Daoy (cell line): ENCODE data around the gene PARP2. TPM values are rescaled to one million over a fixed set of nuclear protein-coding genes. Genes with fewer than 3 reads are reported as not detected.
"Not testable (repeated sequence)": the region's sequence is repeated elsewhere in the genome, so short reads cannot be mapped to it uniquely, and the experiment has no call there.

Experiments used
- DNase-seq: peaks from one replicate; pipeline ENCODE4 v3.0.0-alpha.2; 2015; ENCODE audit warnings: low read depth
- total RNA-seq: library from RNA; depleted of rRNA; stranded (reverse); fragments of >200 nt; shearing (Covaris generic); gene quantifications from 2 replicates; pipeline ENCODE4 v1.2.3, GENCODE V29; 2014

The PARP2 gene
- total RNA-seq, 1 experiment from 2014 or later = 71.1 TPM

DNA sequence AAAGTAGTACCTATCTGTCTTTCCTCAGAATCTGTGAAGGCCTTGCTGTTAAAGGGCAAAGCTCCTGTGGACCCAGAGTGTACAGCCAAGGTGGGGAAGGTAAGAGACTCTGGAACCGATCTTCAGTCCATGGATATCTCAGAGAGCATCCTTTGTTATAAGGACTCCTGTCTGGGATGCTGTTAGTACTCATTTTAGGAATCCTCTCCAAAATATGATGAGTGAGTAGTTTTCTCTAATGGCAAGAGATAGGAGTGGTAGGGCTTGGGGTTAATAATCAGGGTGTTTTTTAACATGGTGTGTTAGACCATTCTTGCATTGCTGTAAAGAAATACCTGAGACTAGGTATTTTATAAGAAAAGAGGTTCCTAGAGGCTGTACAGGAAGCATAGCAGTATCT is 1.9 kb downstream of the PARP2 start:
- DNase-seq = no peak

- DNase-seq = no peak
Measured at GRCh38 chr14:20346713-20347112, 3.3 kb downstream of the PARP2 start.

GRCh38 chr14:20347747-20348146 is 4.3 kb downstream of the PARP2 start:
- no peak for DNase-seq

DNA sequence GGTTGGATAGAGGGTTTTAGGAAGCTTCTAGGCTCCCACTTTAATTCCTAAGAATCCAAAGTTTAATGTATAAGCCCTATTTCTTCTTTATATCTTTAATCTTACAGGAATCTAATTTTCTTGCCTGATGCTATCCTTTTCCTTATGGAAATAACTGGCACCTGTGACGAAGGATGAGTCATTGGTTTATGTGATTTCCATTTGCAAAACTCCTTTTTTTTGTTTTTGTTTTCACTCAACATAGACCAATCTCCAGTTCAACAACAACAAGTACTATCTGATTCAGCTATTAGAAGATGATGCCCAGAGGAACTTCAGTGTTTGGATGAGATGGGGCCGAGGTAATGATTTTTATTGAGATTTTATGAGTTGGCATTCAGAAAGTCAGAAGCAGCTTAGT is 6.8 kb downstream of the PARP2 start:
- DNase-seq = no peak

DNA sequence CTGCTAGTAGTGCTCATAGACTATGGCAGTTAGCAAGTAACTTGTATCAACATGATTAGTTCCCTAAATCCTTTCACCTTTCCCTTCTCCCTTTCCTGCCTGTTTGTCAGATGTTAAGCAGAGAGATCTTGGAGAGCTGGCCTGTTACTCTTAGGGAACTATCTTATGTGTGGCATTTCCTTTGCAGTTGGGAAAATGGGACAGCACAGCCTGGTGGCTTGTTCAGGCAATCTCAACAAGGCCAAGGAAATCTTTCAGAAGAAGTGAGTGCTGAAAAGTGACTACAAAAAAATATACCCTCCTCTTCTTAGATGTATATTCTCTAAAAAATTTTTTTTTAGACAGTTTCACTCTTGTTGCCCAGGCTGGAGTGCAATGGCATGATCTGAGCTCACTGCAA is 7.4 kb downstream of the PARP2 start:
- DNase-seq = no peak

DNA sequence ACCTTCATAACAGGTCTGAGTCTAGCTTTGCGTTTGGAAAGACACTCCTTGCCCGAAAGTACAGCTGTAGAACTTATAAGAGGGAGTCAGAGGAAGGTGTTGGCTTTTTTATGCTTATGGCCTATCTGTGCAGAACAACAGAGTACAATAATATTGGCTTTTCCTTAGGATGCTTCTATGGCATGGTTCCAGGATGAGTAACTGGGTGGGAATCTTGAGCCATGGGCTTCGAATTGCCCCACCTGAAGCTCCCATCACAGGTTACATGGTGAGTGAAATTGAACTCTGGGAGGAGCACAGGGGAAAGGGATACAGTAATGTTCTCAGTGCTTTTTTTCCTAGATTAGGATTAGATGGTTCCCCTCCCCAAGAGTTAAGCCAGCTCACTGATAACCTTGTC is 13.0 kb downstream of the PARP2 start:
- DNase-seq = no peak

DNA sequence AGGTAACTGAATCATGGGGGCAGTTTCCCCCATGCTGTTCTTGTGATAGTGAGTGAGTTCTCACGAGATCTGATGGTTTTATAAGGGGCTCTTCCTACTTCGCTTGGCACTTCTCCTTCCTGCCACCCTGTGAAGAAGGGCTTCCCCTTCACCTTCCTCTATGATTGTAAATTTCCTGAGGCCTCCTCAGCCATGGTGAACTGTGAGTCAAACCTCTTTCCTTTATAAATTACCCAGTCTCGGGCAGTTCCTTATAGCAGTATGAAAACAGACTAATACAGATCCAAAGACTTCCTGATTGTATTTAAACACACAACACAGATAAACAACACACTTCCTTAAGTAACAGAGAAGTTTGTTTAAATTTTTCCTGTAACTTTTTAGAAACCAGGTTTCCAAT is 15.0 kb downstream of the PARP2 start:
- not testable (repeated sequence) for DNase-seq

- no peak for DNase-seq
Measured at GRCh38 chr14:20365928-20366327, 22.5 kb downstream of the PARP2 start.

DNA sequence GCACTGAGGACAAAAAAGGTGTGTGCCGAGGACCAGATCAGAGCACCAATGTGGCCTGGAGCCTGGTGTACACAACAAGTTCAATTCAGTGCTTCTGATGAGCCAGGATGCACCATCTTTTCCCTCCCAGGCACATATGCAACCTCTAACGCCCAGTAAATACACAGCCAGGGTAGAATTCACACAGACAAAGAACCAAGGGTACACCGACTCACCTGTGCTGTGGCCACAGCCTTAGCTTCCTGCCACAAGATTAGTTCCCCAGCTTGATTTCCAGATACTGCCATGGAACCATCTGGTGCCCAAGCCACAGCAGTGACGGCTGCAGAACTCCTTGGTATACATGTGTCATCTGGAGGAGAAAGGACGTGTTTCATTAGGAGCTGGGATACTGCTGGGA is 29.4 kb downstream of the PARP2 start:
- DNase-seq = no peak

DNA sequence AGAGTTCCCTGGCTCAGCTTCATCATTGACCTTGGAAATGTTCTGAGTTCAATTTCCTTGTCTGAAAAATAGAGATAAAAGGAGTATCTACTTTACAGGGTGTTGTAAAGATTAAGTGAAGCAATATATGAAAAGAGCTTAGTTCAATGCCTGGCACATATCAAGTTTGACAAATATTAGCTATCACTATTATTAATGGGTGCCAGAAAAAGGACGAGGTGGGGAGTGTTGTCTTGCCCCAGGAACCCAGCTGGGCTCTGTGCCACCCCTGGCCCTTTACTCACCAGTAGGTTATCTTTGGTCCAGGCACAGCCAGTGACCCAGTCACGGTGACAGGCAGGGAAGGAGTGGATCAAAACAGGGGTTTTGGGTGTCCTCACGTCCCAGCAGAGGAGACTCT is 32.0 kb downstream of the PARP2 start:
- no peak for DNase-seq

DNA sequence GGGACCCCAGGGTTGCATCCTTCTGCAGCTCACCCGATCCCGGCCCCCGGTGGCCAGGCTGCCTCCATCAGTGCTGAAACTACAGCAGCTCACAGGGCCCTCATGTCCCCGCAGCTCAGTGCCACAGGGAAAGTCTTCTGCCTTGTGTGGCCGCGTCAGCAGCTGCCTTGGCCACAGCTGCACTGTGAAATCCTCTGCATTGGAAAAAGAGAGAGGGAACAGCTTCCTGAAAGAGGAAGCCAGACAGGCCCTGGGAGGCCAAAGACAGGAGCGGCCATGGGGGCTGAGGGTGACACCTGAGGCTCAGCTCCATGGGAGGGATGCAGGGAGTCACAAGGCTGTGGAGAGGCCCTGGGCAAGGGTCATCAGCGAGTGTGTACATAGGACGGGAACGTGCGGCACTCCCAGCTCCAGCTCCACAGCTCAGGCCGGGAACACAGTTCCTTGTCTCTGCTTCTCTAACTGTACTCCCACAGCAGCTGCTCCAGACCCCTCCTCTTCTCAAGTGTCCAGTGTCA is 32.7 kb downstream of the PARP2 start:
- no peak for DNase-seq

DNA sequence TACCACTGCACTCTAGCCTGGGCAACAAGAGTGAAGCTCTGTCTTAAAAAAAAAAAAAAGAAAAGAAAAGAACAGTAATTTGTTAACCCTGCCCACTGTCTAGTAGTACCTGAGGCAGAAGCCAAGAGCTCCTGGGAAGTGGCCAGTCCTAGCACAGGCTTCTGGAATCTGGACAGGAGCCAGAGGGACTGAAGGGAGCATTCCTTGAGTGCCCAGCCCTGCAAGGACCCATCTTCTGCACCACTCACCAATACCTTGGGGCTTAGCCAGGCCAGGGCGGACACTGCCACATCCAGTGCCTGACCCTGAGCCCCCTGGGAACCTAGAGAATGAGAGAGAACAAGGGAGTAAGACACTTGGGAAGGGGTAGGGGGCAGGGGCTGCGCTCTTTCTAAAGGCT is 33.7 kb downstream of the PARP2 start:
- no peak for DNase-seq

DNA sequence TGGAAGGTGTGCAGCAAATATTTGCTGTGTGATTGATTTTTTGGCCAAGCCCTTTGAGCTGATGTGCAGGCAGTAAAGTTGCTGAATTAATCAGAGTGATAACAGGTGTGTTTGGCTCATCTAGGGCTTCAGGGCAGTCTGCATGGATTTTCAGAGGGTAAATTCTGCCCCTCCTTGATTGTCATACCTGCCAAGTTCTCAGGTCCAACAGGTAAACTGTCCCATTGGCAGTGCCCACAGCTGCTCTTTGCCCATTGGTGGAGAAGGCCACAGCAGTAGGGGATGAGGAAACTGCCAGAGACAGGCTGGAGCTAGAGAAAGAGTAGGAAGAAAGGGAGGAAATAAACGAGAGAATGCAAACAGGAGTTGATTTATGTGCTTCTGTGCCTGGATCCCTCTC is 36.3 kb downstream of the PARP2 start:
- no peak for DNase-seq

DNA sequence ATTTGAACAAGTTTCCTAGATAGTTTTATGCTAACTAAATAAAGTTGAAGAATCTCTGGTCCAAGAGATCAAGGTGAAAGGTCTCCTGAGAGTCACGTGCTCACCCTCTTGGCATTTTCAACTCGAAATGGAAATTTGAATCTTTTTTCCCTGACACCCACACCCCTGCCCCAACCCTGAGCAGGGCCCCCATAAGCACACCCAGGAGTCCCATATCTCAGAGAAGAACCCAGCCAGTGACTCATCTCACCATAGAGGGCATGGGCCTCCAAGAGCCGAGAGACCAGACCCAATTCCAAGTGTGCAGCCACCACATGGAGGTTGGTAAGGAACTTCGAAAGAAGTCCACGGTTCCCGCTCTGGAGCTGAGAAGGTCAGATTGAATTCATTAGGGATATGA is 37.2 kb downstream of the PARP2 start:
- DNase-seq = no peak

DNA sequence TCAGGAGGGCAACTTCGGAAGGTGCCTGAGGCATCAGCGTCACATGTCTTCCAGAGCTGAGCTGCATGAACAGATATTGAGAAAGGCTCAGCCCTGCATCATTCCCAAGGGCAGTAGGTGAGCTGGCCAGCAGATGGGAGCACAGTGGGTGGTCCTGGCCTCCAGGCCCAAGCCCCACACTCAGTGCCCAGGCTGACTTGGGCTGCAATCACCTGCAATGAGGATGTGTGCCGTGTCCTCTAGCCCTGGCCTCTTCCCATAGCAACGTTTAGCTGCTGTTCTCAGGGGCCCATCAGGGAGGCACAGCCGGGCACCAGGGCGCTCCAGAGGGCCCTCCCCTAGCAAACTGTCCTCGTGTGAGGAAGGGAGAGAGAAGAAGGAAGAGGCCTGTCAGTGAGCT is 37.9 kb downstream of the PARP2 start:
- DNase-seq = no peak

DNA sequence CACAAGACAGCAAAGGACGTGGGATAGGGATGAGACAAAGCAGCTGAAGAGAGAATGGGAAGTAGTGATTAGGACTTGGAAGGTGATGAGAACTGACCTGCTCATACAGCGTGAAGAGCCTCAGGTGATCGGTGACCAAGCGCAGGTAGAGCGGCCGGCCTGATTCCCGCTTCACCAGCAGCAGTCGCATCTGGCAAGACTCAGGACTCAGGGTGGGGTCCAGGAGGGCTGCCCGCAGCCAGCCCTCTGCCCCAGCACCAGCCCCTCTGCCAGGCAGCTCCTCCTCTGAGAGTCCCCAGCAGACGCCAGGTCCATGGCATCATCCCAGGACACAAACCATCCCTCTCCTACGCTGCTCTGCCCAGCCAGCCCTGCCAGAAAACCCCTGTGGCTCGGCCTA is 39.1 kb downstream of the PARP2 start:
- no peak for DNase-seq

- no peak for DNase-seq
Measured at GRCh38 chr14:20383032-20383431, 39.6 kb downstream of the PARP2 start.

DNA sequence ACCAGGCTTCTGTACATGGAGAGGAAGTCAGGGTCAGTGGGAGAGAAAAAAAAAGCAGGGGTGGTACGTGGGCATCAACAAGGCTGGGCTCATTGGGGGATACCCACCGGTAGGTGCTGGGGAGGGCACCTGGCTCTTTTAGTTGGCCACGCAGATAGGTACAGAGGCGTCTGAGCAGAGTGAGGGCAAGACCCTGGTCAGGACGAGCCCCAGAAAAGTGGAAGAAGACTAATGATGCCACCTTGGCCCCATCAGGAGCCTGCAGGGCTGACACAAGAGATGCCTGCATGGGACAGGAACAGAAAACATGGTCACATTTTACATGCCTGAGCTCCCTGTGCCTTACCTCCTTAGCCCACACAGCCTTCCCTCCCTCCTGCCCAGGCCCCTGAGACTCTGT is 40.2 kb downstream of the PARP2 start:
- no peak for DNase-seq

GRCh38 chr14:20384321-20384720 is 40.9 kb downstream of the PARP2 start:
- no peak for DNase-seq

- no peak for DNase-seq
Measured at GRCh38 chr14:20384886-20385285, 41.5 kb downstream of the PARP2 start.

DNA sequence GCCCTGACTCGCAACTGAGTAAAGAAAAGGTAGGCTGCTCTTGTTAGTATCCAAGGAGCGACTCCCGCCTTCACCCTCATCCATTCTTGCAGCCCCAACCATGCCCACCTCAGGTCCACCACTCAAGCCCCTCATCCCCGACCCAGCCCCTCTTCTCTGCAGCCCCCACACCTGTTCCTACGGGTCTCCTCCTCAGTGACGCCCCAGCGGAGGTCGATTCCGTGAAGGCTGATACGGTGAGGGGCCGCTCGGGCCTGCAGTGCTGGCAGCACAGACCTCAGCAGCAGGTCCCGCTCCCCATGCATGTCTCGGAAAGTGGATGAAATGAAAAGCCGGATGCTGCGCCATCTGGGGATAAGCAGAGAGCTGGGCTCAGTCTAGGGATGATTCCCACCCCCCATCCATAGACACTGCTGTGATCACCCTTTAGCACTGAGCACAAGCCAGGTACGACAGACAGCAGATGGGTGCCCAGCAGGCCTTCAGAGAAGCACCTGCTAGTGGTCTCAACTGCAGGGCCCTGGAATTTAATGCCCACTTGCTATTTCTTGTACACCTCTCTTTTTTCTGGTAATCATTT is 42.9 kb downstream of the PARP2 start:
- DNase-seq = no peak

- DNase-seq = no peak
Measured at GRCh38 chr14:20387576-20387975, 44.1 kb downstream of the PARP2 start.

DNA sequence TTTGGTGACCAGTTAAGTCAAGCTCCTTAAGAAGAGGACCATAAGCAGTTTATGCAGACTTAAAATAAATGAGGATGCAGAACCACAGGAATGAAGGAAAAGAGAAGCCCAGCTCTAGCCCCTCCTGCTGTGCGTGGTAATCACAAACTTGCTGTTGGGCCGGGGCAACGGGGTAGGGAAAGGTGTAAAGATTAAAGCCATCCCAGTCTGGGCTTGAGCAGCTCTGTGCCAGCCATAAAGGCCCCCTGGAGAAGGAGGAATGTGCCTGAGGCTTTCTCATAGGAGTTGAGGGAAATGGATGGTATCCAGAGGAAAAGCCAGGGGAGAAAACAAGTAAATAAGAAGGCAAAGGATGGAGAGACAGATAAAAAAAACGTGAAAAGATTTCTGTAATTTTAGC is 44.7 kb downstream of the PARP2 start:
- DNase-seq = no peak

DNA sequence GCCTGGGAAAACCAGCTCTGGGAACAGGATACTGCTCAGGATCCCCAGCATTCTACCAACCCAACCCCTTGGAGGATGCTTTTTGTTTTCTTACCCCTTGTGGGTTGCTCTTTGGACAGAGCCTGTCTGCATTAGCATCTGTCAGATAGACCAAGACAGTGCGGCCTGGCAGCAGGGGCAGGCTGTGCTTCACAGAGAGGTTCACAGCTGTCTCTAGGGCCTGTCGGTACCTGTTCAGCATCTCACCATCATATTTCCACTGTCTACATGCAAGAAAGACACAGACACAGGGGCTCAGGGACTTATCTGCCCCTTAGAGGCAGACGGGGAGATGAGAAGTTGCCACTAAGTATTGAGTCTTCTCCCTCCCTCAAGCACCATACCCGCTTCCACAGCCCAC is 48.1 kb downstream of the PARP2 start:
- no peak for DNase-seq
